Measurements from ENCODE around the gene PSMD6. TPM values are rescaled to one million over a fixed set of nuclear protein-coding genes. Genes with fewer than 3 reads are reported as not detected.

The PSMD6 gene
- total RNA-seq, 1 experiment from 2014 or later, result 78.7 TPM

GRCh38 chr3:64019879-64020278 is 3.4 kb downstream of the PSMD6 start:
- no peak for TF ChIP-seq CEBPB (IDR thresholded peaks at IDR 0.05; ENCODE audit: low read depth)
- Histone ChIP-seq H3K4me3 (replicated peaks in 1 of 2; ENCODE audit: low read depth in 1 of 2, low read length in 2 of 2) (no peak overlapping the region), H3K36me3 (ENCODE audit: control insufficient read depth in 1 of 2, insufficient read depth in 2 of 2, low read length in 2 of 2) (peaks cover 34 to 46% of the 10 kb centered on the region in 2 experiments), H2AFZ (ENCODE audit: low read depth, low read length, poor library complexity, severe bottlenecking) (no peak overlapping the region), H3K27me3 (ENCODE audit: insufficient read depth, low read length) (no peaks in the 10 kb centered on the region), H3K4me1 (ENCODE audit: control insufficient read depth in 1 of 2, insufficient read depth in 2 of 2, low read length in 2 of 2) (peaks cover 5 to 13% of the 10 kb centered on the region in 2 experiments; a peak in 3 of 4 replicates), H3K9ac (ENCODE audit: low read length) (no peak overlapping the region), H3K27ac (ENCODE audit: low read depth, low read length) (no peak overlapping the region), H4K20me1 (ENCODE audit: insufficient read depth) (peaks cover 10% of the 10 kb centered on the region; the same call in 1 of the 2 replicates), H3K9me3 (ENCODE audit: control insufficient read depth in 1 of 2, insufficient read depth in 1 of 2, low read depth in 1 of 2, low read length in 2 of 2) (no peaks in the 10 kb centered on the region), H3K4me2 (ENCODE audit: low read length) (no peak overlapping the region), H3K9me2 (ENCODE audit: insufficient read depth) (no peaks in the 10 kb centered on the region), H3K79me2 (ENCODE audit: insufficient read depth, low read length) (peaks cover 80% of the 10 kb centered on the region)
- ATAC-seq (no peak), DNase-seq (ENCODE audit: low read depth, low spot score) (no peak)
- ChIA-PET POLR2A (no interaction called here), CTCF (no interaction called here), RAD21 (ENCODE audit: low non-redundant PET in 1 of 2, low total read pairs in 2 of 2, uncharacterized antibody in 2 of 2, unreplicated experiment in 2 of 2) (no interaction called here)
- intact Hi-C loops (cut with micrococcal nuclease), result no loop called here
- no TSS peak for BruUV-seq (replicated peaks)

DNA sequence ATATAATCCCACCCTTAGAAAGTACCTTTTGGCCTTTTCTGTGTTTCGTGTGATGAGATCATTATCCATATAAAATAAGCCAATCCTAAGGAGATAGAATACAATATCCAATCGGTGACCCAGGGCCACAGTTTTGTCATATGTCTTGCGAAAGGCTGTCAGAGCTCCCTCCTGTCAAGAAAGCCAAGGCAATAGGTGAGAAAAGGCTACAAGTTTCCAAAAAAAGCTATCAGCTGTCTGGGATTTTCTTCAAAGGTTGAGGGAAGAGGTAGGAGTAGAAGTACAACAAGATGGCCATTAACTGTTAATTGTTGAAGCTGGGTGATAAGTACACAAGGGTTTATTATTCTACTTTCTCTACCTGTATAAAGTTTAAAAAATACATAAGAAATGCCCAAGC is 4.0 kb downstream of the PSMD6 start:
- H2AFZ ChIP-seq (ENCODE audit: low read depth, low read length, poor library complexity, severe bottlenecking), result no peak overlapping the region
- no peak overlapping the region for H3K4me3 ChIP-seq (replicated peaks in 1 of 2; ENCODE audit: low read depth in 1 of 2, low read length in 2 of 2)
- POLR2A ChIA-PET, result no interaction called here
- no peaks in the 10 kb centered on the region for H3K27me3 ChIP-seq (ENCODE audit: insufficient read depth, low read length)
- H3K27ac ChIP-seq (ENCODE audit: low read depth, low read length), result no peak overlapping the region
- H3K4me2 ChIP-seq (ENCODE audit: low read length), result no peak overlapping the region
- ATAC-seq (no peak), DNase-seq (ENCODE audit: low read depth, low spot score) (no peak)
- CTCF ChIA-PET, result no interaction called here
- H3K4me1 ChIP-seq (ENCODE audit: control insufficient read depth in 1 of 2, insufficient read depth in 2 of 2, low read length in 2 of 2), result peaks cover 5 to 13% of the 10 kb centered on the region in 2 experiments; a peak in 3 of 4 replicates
- no peak overlapping the region for H3K9ac ChIP-seq (ENCODE audit: low read length)
- TF ChIP-seq POLR2A (IDR thresholded peaks at IDR 0.05; ENCODE audit: borderline replicate concordance, extremely low read depth, insufficient read depth, insufficient read length) (no peak), JUND (IDR thresholded peaks at IDR 0.05) (no peak), POLR2AphosphoS5 (IDR thresholded peaks at IDR 0.05; ENCODE audit: low read depth, low read length) (no peak), FOSL1 (IDR thresholded peaks at IDR 0.05; ENCODE audit: low read depth) (no peak), TCF7L2 (IDR thresholded peaks at IDR 0.05; ENCODE audit: borderline replicate concordance, extremely low read depth, insufficient read depth, insufficient read length) (no peak), CEBPB (IDR thresholded peaks at IDR 0.05; ENCODE audit: low read depth) (no peak), SRF (IDR thresholded peaks at IDR 0.05; ENCODE audit: low read depth) (no peak), CTCF (IDR thresholded peaks at IDR 0.05 in 2 of 3, conservative IDR thresholded peaks at IDR 0.05 in 1 of 3; ENCODE audit: borderline replicate concordance in 1 of 3, insufficient read depth in 1 of 3, low read depth in 2 of 3, low read length in 2 of 3) (no peak), EZH2phosphoT487 (IDR thresholded peaks at IDR 0.05; ENCODE audit: borderline replicate concordance) (no peak), RAD21 (IDR thresholded peaks at IDR 0.05; ENCODE audit: low read depth) (no peak), YY1 (IDR thresholded peaks at IDR 0.05; ENCODE audit: extremely low read depth, insufficient replicate concordance, low read depth, low read length) (no peak), ELF1 (IDR thresholded peaks at IDR 0.05; ENCODE audit: borderline replicate concordance, low read depth) (no peak), SIN3A (IDR thresholded peaks at IDR 0.05; ENCODE audit: low read depth) (no peak), EGR1 (IDR thresholded peaks at IDR 0.05; ENCODE audit: low read depth) (no peak), CBX3 (IDR thresholded peaks at IDR 0.05; ENCODE audit: low read depth) (no peak)
- TF ChIP-seq, protein P1, sequence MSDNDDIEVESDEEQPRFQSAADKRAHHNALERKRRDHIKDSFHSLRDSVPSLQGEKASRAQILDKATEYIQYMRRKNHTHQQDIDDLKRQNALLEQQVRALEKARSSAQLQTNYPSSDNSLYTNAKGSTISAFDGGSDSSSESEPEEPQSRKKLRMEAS (IDR thresholded peaks at IDR 0.05), result no peak
- H3K36me3 ChIP-seq (ENCODE audit: control insufficient read depth in 1 of 2, insufficient read depth in 2 of 2, low read length in 2 of 2), result peaks cover 40 to 51% of the 10 kb centered on the region in 2 experiments
- BruUV-seq (replicated peaks), result no TSS peak
- peaks cover 10% of the 10 kb centered on the region; the same call in 1 of the 2 replicates for H4K20me1 ChIP-seq (ENCODE audit: insufficient read depth)
- no peaks in the 10 kb centered on the region for H3K9me3 ChIP-seq (ENCODE audit: control insufficient read depth in 1 of 2, insufficient read depth in 1 of 2, low read depth in 1 of 2, low read length in 2 of 2)
- no peaks in the 10 kb centered on the region for H3K9me2 ChIP-seq (ENCODE audit: insufficient read depth)
- intact Hi-C loops (cut with micrococcal nuclease), result no loop called here
- RAD21 ChIA-PET (ENCODE audit: low non-redundant PET in 1 of 2, low total read pairs in 2 of 2, uncharacterized antibody in 2 of 2, unreplicated experiment in 2 of 2), result no interaction called here
- H3K79me2 ChIP-seq (ENCODE audit: insufficient read depth, low read length), result peaks cover 86% of the 10 kb centered on the region

Data from HCT116 (cell line).